K562 (cell line): Measurements from ENCODE around the gene TADA2A. TPM values are rescaled to one million over a fixed set of nuclear protein-coding genes. Genes with fewer than 3 reads are reported as not detected.

Experiments
- ATF1 ChIP-seq, 2 experiments: fragments of 450-650 bp in 1 of 2; IDR thresholded peaks; 2 replicates each; pipeline ENCODE4 v1.6.1; 2016; ENCODE audit warnings: missing compliant biosample characterization in 1 of 2, missing genetic modification characterization in 1 of 2
- HCFC1 ChIP-seq: IDR thresholded peaks from 2 replicates; pipeline ENCODE4 v1.6.1; 2012; ENCODE audit warnings: low read depth, low read length, improper control_type of control experiment
- HDAC6 ChIP-seq: IDR thresholded peaks from 2 replicates; pipeline ENCODE4 v1.6.1; 2012; ENCODE audit warnings: low read depth, mild to moderate bottlenecking, control low read depth, inconsistent platforms, low read length, moderate library complexity
- KDM2B ChIP-seq: fragments of 250-450 bp; sonication (Bioruptor Pico); IDR thresholded peaks from 2 replicates; pipeline ENCODE4 v1.8.0; 2021; ENCODE audit warnings: mild to moderate bottlenecking, moderate library complexity
- KDM4B ChIP-seq, 2 experiments: fragments of 450-650 bp in 1 of 2; sonication (generic) in 1 of 2; IDR thresholded peaks; 2 replicates each; pipeline ENCODE4 v1.6.1; 2016 to 2017; ENCODE audit warnings: borderline replicate concordance in 2 of 2, antibody characterized with exemption in 1 of 2, low read depth in 1 of 2, mild to moderate bottlenecking in 1 of 2
- MAZ ChIP-seq, 2 experiments: fragments of 450-650 bp in 1 of 2; sonication (generic) in 1 of 2; formaldehyde crosslinking; IDR thresholded peaks in 1 of 2; conservative IDR thresholded peaks in 1 of 2; 2 replicates each; pipeline versions ENCODE4 v1.4.0 to v1.5.0; 2020; ENCODE audit warnings: mild to moderate bottlenecking in 1 of 2, missing genetic modification reagents in 1 of 2
- NBN ChIP-seq: fragments of 450-650 bp; IDR thresholded peaks from 2 replicates; pipeline ENCODE4 v1.6.1; 2016; ENCODE audit warnings: low read depth, mild to moderate bottlenecking
- POLR2AphosphoS5 ChIP-seq: IDR thresholded peaks from 2 replicates; pipeline ENCODE4 v1.6.1; 2011; ENCODE audit warnings: mild to moderate bottlenecking, low read depth, low read length, moderate library complexity; ENCODE audit not compliant: control insufficient read depth, insufficient read depth
- POLR2B ChIP-seq: fragments of 450-650 bp; IDR thresholded peaks from 2 replicates; pipeline ENCODE4 v1.6.1; 2018; ENCODE audit warnings: low read depth; ENCODE audit not compliant: partially characterized antibody
- POLR2G ChIP-seq: fragments of 200-400 bp; formaldehyde crosslinking; IDR thresholded peaks from 2 replicates; pipeline ENCODE4 v1.6.1; 2017; ENCODE audit warnings: low read depth, mild to moderate bottlenecking, antibody characterized with exemption, low read length, moderate library complexity
- SLC30A9 ChIP-seq: fragments of 250-450 bp; sonication (Bioruptor Pico); IDR thresholded peaks from 2 replicates; pipeline ENCODE4 v1.8.0; 2022; ENCODE audit warnings: mild to moderate bottlenecking, moderate library complexity
- TAL1 ChIP-seq: fragments of 450-650 bp; IDR thresholded peaks from 2 replicates; pipeline ENCODE4 v1.6.1; 2016; ENCODE audit warnings: mild to moderate bottlenecking
- TARDBP ChIP-seq: fragments of 450-650 bp; IDR thresholded peaks from 2 replicates; pipeline ENCODE4 v1.6.1; 2016
- ZBTB11 ChIP-seq, 3 experiments: fragments of 200-800 bp in 1 of 3; fragments of 250-450 bp in 1 of 3; fragments of 450-650 bp in 1 of 3; sonication (Bioruptor Pico) in 1 of 3; sonication (Bioruptor generic) in 1 of 3; formaldehyde crosslinking in 1 of 3; IDR thresholded peaks; 2 replicates each; pipeline versions ENCODE4 v1.6.1 to v1.8.0; 2016 to 2022; ENCODE audit warnings: mild to moderate bottlenecking in 2 of 3, missing genetic modification characterization in 2 of 3, missing compliant biosample characterization in 1 of 3, moderate library complexity in 1 of 3
- ZNF212 ChIP-seq: fragments of 450-650 bp; formaldehyde crosslinking; IDR thresholded peaks from 2 replicates; pipeline ENCODE4 v1.4.0; 2020; ENCODE audit warnings: mild to moderate bottlenecking
- ZNF316 ChIP-seq: fragments of 450-650 bp; IDR thresholded peaks from 2 replicates; pipeline ENCODE4 v1.6.1; 2016
- ZNF589 ChIP-seq: fragments of 200-800 bp; sonication (Bioruptor generic); IDR thresholded peaks from 2 replicates; pipeline ENCODE4 v1.6.1; 2016; ENCODE audit warnings: low read depth, missing genetic modification characterization, missing compliant biosample characterization
- ZZZ3 ChIP-seq: fragments of 450-650 bp; IDR thresholded peaks from 2 replicates; pipeline ENCODE4 v1.6.1; 2016; ENCODE audit warnings: antibody characterized with exemption, mild to moderate bottlenecking, moderate library complexity
- polyA plus RNA-seq, 8 experiments: library from polyadenylated mRNA; depleted of rRNA in 4 of 8; stranded (reverse) in 5 of 8; unstranded in 3 of 8; fragments of >200 nt; fragmentation: Nextera tagmentation in 2 of 8; fragmentation: Illumina TruSeq in 1 of 8; extraction: Ambion mirVana in 2 of 8; extraction: Trizol in 1 of 8; gene quantifications; 2 replicates each; pipeline versions ENCODE4 v1.2.1 to v1.2.3, GENCODE V29; 2011 to 2014; ENCODE audit warnings: inconsistent platforms in 1 of 8, missing spikeins in 1 of 8
- total RNA-seq, 7 experiments: library from RNA; depleted of rRNA in 6 of 7; stranded (reverse); fragments of >200 nt in 6 of 7; fragmentation: Illumina TruSeq in 2 of 7; extraction: Trizol in 2 of 7; gene quantifications; 2 replicates each; pipeline versions ENCODE4 v1.2.1 to v1.2.3, GENCODE V29; 2011 to 2021; ENCODE audit warnings: low replicate concordance in 1 of 7
- TF ChIP-seq, protein P1 (sequence below): sonication (generic); formaldehyde crosslinking; IDR thresholded peaks from 2 replicates; pipeline ENCODE4 v1.8.0; 2023; ENCODE audit warnings: mild to moderate bottlenecking, missing genetic modification reagents
- TF ChIP-seq, protein P2 (sequence below): fragments of 250-450 bp; sonication (Bioruptor Pico); IDR thresholded peaks from 2 replicates; pipeline ENCODE4 v1.4.0; 2020; ENCODE audit warnings: borderline replicate concordance

Gene TADA2A
- total and polyA plus RNA-seq, 9 of the 15 experiments (the other 6 are each of a cell fraction or from before 2014, with no cell fraction given), result 13.8 to 37.7 (median 25.0) TPM

DNA sequence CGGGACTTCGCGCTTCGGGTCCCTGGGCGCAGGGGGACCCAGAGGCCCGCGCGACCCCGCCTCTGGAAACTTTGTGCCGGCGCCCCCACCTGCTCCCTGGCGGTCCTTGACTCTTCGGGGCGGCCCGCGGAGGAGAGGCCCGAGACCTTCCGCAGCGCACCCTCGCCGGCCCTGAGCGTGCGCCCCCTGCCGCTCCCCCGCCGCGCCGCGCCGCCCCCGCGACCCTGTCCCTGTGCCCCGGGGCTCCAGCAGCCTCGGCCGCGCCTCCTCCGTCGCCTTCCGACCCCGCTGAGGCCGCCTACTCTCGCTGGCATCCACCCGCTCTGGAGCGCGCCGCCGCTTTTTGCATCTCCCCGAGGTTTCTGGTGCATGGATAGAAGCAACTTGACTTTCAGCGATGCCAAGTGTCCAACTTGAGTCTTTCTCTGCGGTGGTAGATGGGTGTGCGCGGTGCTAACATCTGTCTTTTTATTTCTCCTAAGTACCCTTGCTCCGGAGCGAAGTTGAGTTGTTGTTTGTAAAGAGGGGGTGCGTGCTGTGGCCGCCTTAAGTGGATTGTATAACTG is 83.4 kb downstream of the TADA2A start (continued):
- TF ChIP-seq ATF1 (CRISPR knock-in tag; IDR thresholded peaks at IDR 0.05) (no peak), ATF1 (tag; IDR thresholded peaks at IDR 0.05) (no peak), POLR2B (no peak), NBN (no peak), POLR2AphosphoS5 (no peak), HDAC6 (no peak), ZZZ3 (no peak), TAL1 (no peak), KDM4B (IDR thresholded peaks at IDR 0.05; ENCODE audit: borderline replicate concordance in 2 of 2, low read depth in 1 of 2) (no peak), ZNF316 (no peak), HCFC1 (no peak), ZNF589 (CRISPR knock-in tag) (0 out of 2 replicates have a peak, but pooled peaks have one; percentile 7), ZNF212 (CRISPR knock-in tag) (no peak), KDM2B (CRISPR knock-in tag) (no peak), MAZ (CRISPR knock-in tag; conservative IDR thresholded peaks at IDR 0.05 in 1 of 2, IDR thresholded peaks at IDR 0.05 in 1 of 2) (0 out of 4 replicates have a peak, but pooled peaks of 1 of the 2 experiments have one; percentile 26), SLC30A9 (CRISPR knock-in tag) (no peak), POLR2G (no peak; the same call in 1 of the 2 replicates), TARDBP (no peak), ZBTB11 (CRISPR knock-in tag; IDR thresholded peaks at IDR 0.05) (no peak)
- TF ChIP-seq, protein P1, sequence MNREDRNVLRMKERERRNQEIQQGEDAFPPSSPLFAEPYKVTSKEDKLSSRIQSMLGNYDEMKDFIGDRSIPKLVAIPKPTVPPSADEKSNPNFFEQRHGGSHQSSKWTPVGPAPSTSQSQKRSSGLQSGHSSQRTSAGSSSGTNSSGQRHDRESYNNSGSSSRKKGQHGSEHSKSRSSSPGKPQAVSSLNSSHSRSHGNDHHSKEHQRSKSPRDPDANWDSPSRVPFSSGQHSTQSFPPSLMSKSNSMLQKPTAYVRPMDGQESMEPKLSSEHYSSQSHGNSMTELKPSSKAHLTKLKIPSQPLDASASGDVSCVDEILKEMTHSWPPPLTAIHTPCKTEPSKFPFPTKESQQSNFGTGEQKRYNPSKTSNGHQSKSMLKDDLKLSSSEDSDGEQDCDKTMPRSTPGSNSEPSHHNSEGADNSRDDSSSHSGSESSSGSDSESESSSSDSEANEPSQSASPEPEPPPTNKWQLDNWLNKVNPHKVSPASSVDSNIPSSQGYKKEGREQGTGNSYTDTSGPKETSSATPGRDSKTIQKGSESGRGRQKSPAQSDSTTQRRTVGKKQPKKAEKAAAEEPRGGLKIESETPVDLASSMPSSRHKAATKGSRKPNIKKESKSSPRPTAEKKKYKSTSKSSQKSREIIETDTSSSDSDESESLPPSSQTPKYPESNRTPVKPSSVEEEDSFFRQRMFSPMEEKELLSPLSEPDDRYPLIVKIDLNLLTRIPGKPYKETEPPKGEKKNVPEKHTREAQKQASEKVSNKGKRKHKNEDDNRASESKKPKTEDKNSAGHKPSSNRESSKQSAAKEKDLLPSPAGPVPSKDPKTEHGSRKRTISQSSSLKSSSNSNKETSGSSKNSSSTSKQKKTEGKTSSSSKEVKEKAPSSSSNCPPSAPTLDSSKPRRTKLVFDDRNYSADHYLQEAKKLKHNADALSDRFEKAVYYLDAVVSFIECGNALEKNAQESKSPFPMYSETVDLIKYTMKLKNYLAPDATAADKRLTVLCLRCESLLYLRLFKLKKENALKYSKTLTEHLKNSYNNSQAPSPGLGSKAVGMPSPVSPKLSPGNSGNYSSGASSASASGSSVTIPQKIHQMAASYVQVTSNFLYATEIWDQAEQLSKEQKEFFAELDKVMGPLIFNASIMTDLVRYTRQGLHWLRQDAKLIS (CRISPR knock-in tag), result no peak
- TF ChIP-seq, protein P2, sequence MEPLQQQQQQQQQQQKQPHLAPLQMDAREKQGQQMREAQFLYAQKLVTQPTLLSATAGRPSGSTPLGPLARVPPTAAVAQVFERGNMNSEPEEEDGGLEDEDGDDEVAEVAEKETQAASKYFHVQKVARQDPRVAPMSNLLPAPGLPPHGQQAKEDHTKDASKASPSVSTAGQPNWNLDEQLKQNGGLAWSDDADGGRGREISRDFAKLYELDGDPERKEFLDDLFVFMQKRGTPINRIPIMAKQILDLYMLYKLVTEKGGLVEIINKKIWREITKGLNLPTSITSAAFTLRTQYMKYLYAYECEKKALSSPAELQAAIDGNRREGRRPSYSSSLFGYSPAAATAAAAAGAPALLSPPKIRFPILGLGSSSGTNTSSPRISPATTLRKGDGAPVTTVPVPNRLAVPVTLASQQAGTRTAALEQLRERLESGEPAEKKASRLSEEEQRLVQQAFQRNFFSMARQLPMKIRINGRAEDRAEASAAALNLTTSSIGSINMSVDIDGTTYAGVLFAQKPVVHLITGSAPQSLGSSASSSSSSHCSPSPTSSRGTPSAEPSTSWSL (CRISPR knock-in tag), result no peak
